HCT116 (cell line): ENCODE measurements around the gene MTMR1. TPM values are rescaled to one million over a fixed set of nuclear protein-coding genes. Genes with fewer than 3 reads are reported as not detected.

Experiments
- ATAC-seq: fragments of 200-7000 bp; cut with Tn5 transposase; 2 replicates; pipeline ENCODE4 v1.9.1; 2020; ENCODE audit warnings: mild to moderate bottlenecking, moderate library complexity
- BruUV-seq: library from RNA; stranded (reverse); fragments of 400-500 nt; replicated peaks from 2 replicates; lab custom pipeline; 2021; lab: Mats Ljungman, UMichigan
- CTCF ChIA-PET: fragments of 300-600 bp; sonication (Branson Sonifier 250); formaldehyde crosslinking; loops from one replicate; lab custom pipeline; 2021; ENCODE audit warnings: antibody characterized with exemption; lab: Charles Lee
- POLR2A ChIA-PET: fragments of 300-600, 350-600 bp; sonication (Branson Sonifier 250); formaldehyde crosslinking; loops from one replicate; lab custom pipeline; 2021; ENCODE audit warnings: antibody characterized with exemption; lab: Charles Lee
- RAD21 ChIA-PET, 2 experiments: fragments of 300-600 bp; sonication (Branson Sonifier 250); formaldehyde crosslinking; loops; one replicate each; lab custom pipeline; 2023; ENCODE audit warnings: low total read pairs in 2 of 2; ENCODE audit not compliant: uncharacterized antibody in 2 of 2, unreplicated experiment in 2 of 2, low non-redundant PET in 1 of 2; lab: Charles Lee
- DNase-seq: peaks from one replicate; pipeline ENCODE4 v3.0.0-alpha.2; 2010; ENCODE audit warnings: low read depth, low spot score
- H2AFZ ChIP-seq: fragments of 200-600 bp; shearing (Covaris generic), sonication (generic); 2 replicates; pipeline ENCODE4 v1.6.1; 2017; ENCODE audit warnings: low read depth, mixed run types, mixed read lengths, antibody characterized with exemption, low read length; ENCODE audit not compliant: poor library complexity, severe bottlenecking
- H3K27ac ChIP-seq: 2 replicates; pipeline ENCODE4 v1.5.1; 2012; ENCODE audit warnings: low read depth, low read length
- H3K27me3 ChIP-seq: fragments of 200-600 bp; sonication (generic); 2 replicates; pipeline ENCODE4 v1.6.1; 2016; ENCODE audit warnings: mixed run types, low read length, mixed read lengths; ENCODE audit not compliant: insufficient read depth
- H3K36me3 ChIP-seq, 2 experiments: fragments of 200-500 bp in 1 of 2; fragments of 200-600 bp in 1 of 2; sonication (Bioruptor generic) in 1 of 2; sonication (generic) in 1 of 2; 2 replicates each; pipeline versions ENCODE4 v1.5.1 to v1.6.1; 2014 to 2016; ENCODE audit warnings: low read length in 2 of 2, inconsistent platforms in 1 of 2, mixed read lengths in 1 of 2, mixed run types in 1 of 2; ENCODE audit not compliant: insufficient read depth in 2 of 2, control insufficient read depth in 1 of 2
- H3K4me1 ChIP-seq, 2 experiments: fragments of 200-600 bp in 1 of 2; sonication (generic) in 1 of 2; 2 replicates each; pipeline versions ENCODE4 v1.5.1 to v1.6.1; 2012 to 2017; ENCODE audit warnings: low read length in 2 of 2, inconsistent platforms in 1 of 2, mild to moderate bottlenecking in 1 of 2, mixed read lengths in 1 of 2, mixed run types in 1 of 2, moderate library complexity in 1 of 2; ENCODE audit not compliant: insufficient read depth in 2 of 2, control insufficient read depth in 1 of 2
- H3K4me2 ChIP-seq: fragments of 200-600 bp; sonication (generic); 2 replicates; pipeline ENCODE4 v1.6.1; 2017; ENCODE audit warnings: mixed run types, low read length, mixed read lengths
- H3K4me3 ChIP-seq, 2 experiments: fragments of 200-600 bp in 1 of 2; sonication (generic) in 1 of 2; replicated peaks in 1 of 2; 2 replicates each; pipeline ENCODE4 v1.5.1; 2011 to 2016; ENCODE audit warnings: low read length in 2 of 2, control low read depth in 1 of 2, low read depth in 1 of 2, mild to moderate bottlenecking in 1 of 2, mixed read lengths in 1 of 2, mixed run types in 1 of 2
- H3K79me2 ChIP-seq: fragments of 200-600 bp; sonication (generic); 2 replicates; pipeline ENCODE4 v1.6.1; 2017; ENCODE audit warnings: mild to moderate bottlenecking, mixed run types, low read length, moderate library complexity, mixed read lengths; ENCODE audit not compliant: insufficient read depth
- H3K9ac ChIP-seq: fragments of 200-600 bp; sonication (generic); 2 replicates; pipeline ENCODE4 v1.6.1; 2016; ENCODE audit warnings: low read length, mixed read lengths
- H3K9me2 ChIP-seq: fragments of 200-600 bp; sonication (generic), shearing (Covaris generic); 2 replicates; pipeline ENCODE4 v1.6.1; 2017; ENCODE audit warnings: mixed run types, mild to moderate bottlenecking, moderate library complexity; ENCODE audit not compliant: insufficient read depth
- H3K9me3 ChIP-seq, 2 experiments: fragments of 200-500 bp in 1 of 2; fragments of 200-600 bp in 1 of 2; sonication (Bioruptor generic) in 1 of 2; sonication (generic) in 1 of 2; 2 replicates each; pipeline ENCODE4 v1.6.1; 2014 to 2017; ENCODE audit warnings: low read length in 2 of 2, mixed read lengths in 2 of 2, inconsistent platforms in 1 of 2, low read depth in 1 of 2, mild to moderate bottlenecking in 1 of 2, mixed run types in 1 of 2, moderate library complexity in 1 of 2; ENCODE audit not compliant: control insufficient read depth in 1 of 2, insufficient read depth in 1 of 2
- H4K20me1 ChIP-seq: fragments of 200-600 bp; sonication (generic), shearing (Covaris generic); 2 replicates; pipeline ENCODE4 v1.6.1; 2017; ENCODE audit warnings: mixed run types, mild to moderate bottlenecking, moderate library complexity; ENCODE audit not compliant: insufficient read depth
- CEBPB ChIP-seq: IDR thresholded peaks from 2 replicates; pipeline ENCODE4 v1.6.1; 2012; ENCODE audit warnings: low read depth
- ELF1 ChIP-seq: IDR thresholded peaks from 2 replicates; pipeline ENCODE4 v1.6.1; 2012; ENCODE audit warnings: low read depth, borderline replicate concordance
- POLR2A ChIP-seq: IDR thresholded peaks from 2 replicates; pipeline ENCODE4 v1.7.0; 2011; ENCODE audit warnings: borderline replicate concordance; ENCODE audit not compliant: insufficient read depth, insufficient read length; ENCODE audit errors: extremely low read depth
- SIN3A ChIP-seq: IDR thresholded peaks from 2 replicates; pipeline ENCODE4 v1.6.1; 2012; ENCODE audit warnings: low read depth
- TCF7L2 ChIP-seq: IDR thresholded peaks from 2 replicates; pipeline ENCODE4 v1.7.0; 2011; ENCODE audit warnings: borderline replicate concordance, inconsistent platforms; ENCODE audit not compliant: insufficient read depth, insufficient read length; ENCODE audit errors: extremely low read depth
- YY1 ChIP-seq: IDR thresholded peaks from 2 replicates; pipeline ENCODE4 v1.6.1; 2011; ENCODE audit warnings: low read length, low read depth, moderate library complexity, mild to moderate bottlenecking; ENCODE audit not compliant: insufficient replicate concordance; ENCODE audit errors: extremely low read depth
- ZNF274 ChIP-seq: fragments of 200-500 bp; sonication (Bioruptor generic); IDR thresholded peaks from 2 replicates; pipeline ENCODE4 v1.6.1; 2014; ENCODE audit warnings: mild to moderate bottlenecking, low read depth, low read length, inconsistent platforms
- intact Hi-C: fragments of 100-400 bp; cut with micrococcal nuclease; formaldehyde crosslinking; loops from 2 replicates; pipeline ENCODE4 v1.10.0; 2022
- total RNA-seq: library from RNA; stranded (reverse); gene quantifications from one replicate; pipeline ENCODE4 v1.2.1, GENCODE V29; 2021; ENCODE audit not compliant: unreplicated experiment
- TF ChIP-seq, protein P1 (sequence below): IDR thresholded peaks from 2 replicates; pipeline ENCODE4 v1.6.1; 2012; ENCODE audit warnings: low read depth
- TF ChIP-seq, protein P2 (sequence below): IDR thresholded peaks from 2 replicates; pipeline ENCODE4 v1.6.1; 2012

MTMR1 gene
- total RNA-seq, 1 experiment from 2014 or later: 20.0 TPM

DNA sequence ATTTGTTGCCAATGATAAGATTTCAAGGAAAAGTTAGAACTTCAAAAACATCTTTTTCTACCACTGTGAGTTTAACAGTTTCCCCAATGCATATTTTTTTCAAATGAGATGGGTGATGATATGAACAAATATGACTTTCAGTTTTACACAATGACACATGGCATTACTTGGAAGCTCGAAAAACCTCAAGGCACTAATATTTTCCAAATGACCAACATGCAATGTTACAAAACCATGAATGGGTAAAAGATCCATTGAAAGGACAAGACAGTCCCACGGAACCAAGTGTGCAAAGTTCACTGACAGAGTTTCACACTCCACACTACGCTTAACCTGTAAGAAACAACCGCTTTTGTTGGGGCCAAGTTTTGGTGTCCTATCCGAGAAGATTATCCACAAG, 120.7 kb downstream of the MTMR1 start:
- no TSS peak for BruUV-seq
- CTCF ChIA-PET: no interaction called here
- H4K20me1 ChIP-seq: no peaks in the 10 kb centered on the region
- POLR2A ChIA-PET: no interaction called here
- H3K4me2 ChIP-seq: no peak overlapping the region
- DNase-seq: no peak
- H3K4me1 ChIP-seq: no peaks in the 10 kb centered on the region
- H3K27ac ChIP-seq: no peak overlapping the region
- no peak overlapping the region for H3K4me3 ChIP-seq
- H3K9me3 ChIP-seq: no peaks in the 10 kb centered on the region
- no peaks in the 10 kb centered on the region for H3K79me2 ChIP-seq
- no peaks in the 10 kb centered on the region for H3K27me3 ChIP-seq
- RAD21 ChIA-PET: no interaction called here
- H2AFZ ChIP-seq: no peak overlapping the region
- TF ChIP-seq CEBPB: no peak
- TF ChIP-seq ELF1: no peak
- TF ChIP-seq, protein P1, sequence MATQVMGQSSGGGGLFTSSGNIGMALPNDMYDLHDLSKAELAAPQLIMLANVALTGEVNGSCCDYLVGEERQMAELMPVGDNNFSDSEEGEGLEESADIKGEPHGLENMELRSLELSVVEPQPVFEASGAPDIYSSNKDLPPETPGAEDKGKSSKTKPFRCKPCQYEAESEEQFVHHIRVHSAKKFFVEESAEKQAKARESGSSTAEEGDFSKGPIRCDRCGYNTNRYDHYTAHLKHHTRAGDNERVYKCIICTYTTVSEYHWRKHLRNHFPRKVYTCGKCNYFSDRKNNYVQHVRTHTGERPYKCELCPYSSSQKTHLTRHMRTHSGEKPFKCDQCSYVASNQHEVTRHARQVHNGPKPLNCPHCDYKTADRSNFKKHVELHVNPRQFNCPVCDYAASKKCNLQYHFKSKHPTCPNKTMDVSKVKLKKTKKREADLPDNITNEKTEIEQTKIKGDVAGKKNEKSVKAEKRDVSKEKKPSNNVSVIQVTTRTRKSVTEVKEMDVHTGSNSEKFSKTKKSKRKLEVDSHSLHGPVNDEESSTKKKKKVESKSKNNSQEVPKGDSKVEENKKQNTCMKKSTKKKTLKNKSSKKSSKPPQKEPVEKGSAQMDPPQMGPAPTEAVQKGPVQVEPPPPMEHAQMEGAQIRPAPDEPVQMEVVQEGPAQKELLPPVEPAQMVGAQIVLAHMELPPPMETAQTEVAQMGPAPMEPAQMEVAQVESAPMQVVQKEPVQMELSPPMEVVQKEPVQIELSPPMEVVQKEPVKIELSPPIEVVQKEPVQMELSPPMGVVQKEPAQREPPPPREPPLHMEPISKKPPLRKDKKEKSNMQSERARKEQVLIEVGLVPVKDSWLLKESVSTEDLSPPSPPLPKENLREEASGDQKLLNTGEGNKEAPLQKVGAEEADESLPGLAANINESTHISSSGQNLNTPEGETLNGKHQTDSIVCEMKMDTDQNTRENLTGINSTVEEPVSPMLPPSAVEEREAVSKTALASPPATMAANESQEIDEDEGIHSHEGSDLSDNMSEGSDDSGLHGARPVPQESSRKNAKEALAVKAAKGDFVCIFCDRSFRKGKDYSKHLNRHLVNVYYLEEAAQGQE: no peak
- no peak for TF ChIP-seq YY1
- TF ChIP-seq ZNF274: no peak
- TF ChIP-seq TCF7L2: no peak
- TF ChIP-seq, protein P2, sequence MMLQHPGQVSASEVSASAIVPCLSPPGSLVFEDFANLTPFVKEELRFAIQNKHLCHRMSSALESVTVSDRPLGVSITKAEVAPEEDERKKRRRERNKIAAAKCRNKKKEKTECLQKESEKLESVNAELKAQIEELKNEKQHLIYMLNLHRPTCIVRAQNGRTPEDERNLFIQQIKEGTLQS: no peak
- no peak for TF ChIP-seq POLR2A
- no peak for TF ChIP-seq SIN3A
- TF ChIP-seq, all 23 proteins: peak for 0
- ATAC-seq: no peak
- H3K9me2 ChIP-seq: no peaks in the 10 kb centered on the region
- intact Hi-C loops: no loop called here
- no peaks in the 10 kb centered on the region for H3K36me3 ChIP-seq
- no peak overlapping the region for H3K9ac ChIP-seq

Other genes starting within 250 kb of the MTMR1 start
- 6.5 TPM for gene MTM1, start 124.8 kb upstream of the MTMR1 start, total RNA-seq
- 6.2 TPM for gene CD99L2, start 205.3 kb downstream of the MTMR1 start, total RNA-seq